OCI-LY3 (cell line): ENCODE measurements around the gene AHRR.

Experiments used
- H2AFZ ChIP-seq: fragments of 200-600, 300-600 bp; shearing (Covaris generic); 2 replicates; pipeline ENCODE4 v1.6.0; 2014; ENCODE audit warnings: antibody characterized with exemption, low read depth, low read length
- H3K27ac ChIP-seq: fragments of 200-600, 300-600 bp; sonication (generic); 2 replicates; pipeline ENCODE4 v1.5.1; 2014; ENCODE audit warnings: mild to moderate bottlenecking, low read length, moderate library complexity, mixed read lengths
- H3K27me3 ChIP-seq: fragments of 200-600, 300-600 bp; sonication (generic); 2 replicates; pipeline ENCODE4 v1.6.1; 2014; ENCODE audit warnings: low read depth, low read length, mixed read lengths
- H3K36me3 ChIP-seq: fragments of 200-600, 300-600 bp; sonication (generic); replicated peaks from 2 replicates; pipeline ENCODE3; 2014; ENCODE audit warnings: low read depth, low read length, mixed read lengths
- H3K4me1 ChIP-seq: fragments of 300-600, 200-600 bp; sonication (generic); 2 replicates; pipeline ENCODE4 v1.6.1; 2014; ENCODE audit warnings: low read length, mixed read lengths
- H3K4me2 ChIP-seq: fragments of 200-600, 300-600 bp; sonication (generic); 2 replicates; pipeline ENCODE4 v1.6.1; 2014; ENCODE audit warnings: low read length, mixed read lengths
- H3K4me3 ChIP-seq: fragments of 300-600, 200-600 bp; sonication (generic); 2 replicates; pipeline ENCODE4 v1.5.1; 2014; ENCODE audit warnings: antibody characterized with exemption, mild to moderate bottlenecking, low read length, moderate library complexity
- H3K79me2 ChIP-seq: fragments of 300-600, 200-600 bp; shearing (Covaris generic); 2 replicates; pipeline ENCODE4 v1.6.1; 2014; ENCODE audit warnings: mild to moderate bottlenecking, low read length, mixed read lengths
- H3K9ac ChIP-seq: fragments of 300-600, 200-600 bp; shearing (Covaris generic); 2 replicates; pipeline ENCODE4 v1.6.0; 2014; ENCODE audit warnings: mild to moderate bottlenecking, low read length, moderate library complexity
- H3K9me3 ChIP-seq: fragments of 200-600, 300-600 bp; shearing (Covaris generic); 2 replicates; pipeline ENCODE4 v1.6.1; 2014; ENCODE audit warnings: low read length, mixed read lengths; ENCODE audit not compliant: insufficient read depth
- H4K20me1 ChIP-seq: fragments of 200-600, 300-600 bp; sonication (generic); 2 replicates; pipeline ENCODE4 v1.6.1; 2016; ENCODE audit warnings: low read length, mixed read lengths; ENCODE audit not compliant: insufficient read depth
- EZH2phosphoT487 ChIP-seq: fragments of 200-600 bp; shearing (Covaris generic); IDR thresholded peaks from 2 replicates; pipeline ENCODE4 v1.6.1; 2018; ENCODE audit warnings: antibody characterized with exemption, mixed run types, low read depth
- TF ChIP-seq, protein P1 (sequence below): fragments of 200-600, 300-600 bp; sonication (generic); IDR thresholded peaks from 2 replicates; pipeline ENCODE4 v1.5.1; 2014; ENCODE audit warnings: antibody characterized with exemption, low read length, low read depth

The AHRR gene

DNA sequence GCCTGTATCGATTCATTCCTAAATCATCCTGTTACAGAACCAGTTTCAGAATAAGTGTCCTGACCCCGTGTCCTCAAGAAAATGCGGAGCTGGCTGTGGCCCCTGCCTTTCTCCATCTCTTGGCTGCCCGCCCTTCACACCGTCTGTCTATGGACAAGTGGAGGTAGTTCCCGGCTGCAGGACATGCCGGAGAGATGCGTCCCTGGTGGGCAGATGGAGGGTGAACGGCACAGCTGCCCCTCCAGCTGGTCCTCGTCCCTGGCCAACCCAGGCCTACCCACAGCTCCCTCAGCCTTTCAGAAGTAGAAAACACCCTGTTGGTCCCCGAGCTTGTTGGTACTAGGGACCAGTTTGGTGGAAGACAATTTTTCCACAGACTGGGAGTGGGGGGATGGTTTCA is 106.7 kb downstream of the AHRR start:
- Histone ChIP-seq H3K9me3 (no peaks in the 10 kb centered on the region), H3K4me1 (peaks cover 28% of the 10 kb centered on the region), H4K20me1 (no peaks in the 10 kb centered on the region), H3K27ac (no peak overlapping the region), H3K36me3 (no peaks in the 10 kb centered on the region), H3K9ac (no peak overlapping the region), H3K4me3 (no peak overlapping the region), H3K4me2 (no peak overlapping the region), H3K79me2 (no peaks in the 10 kb centered on the region), H2AFZ (no peak overlapping the region), H3K27me3 (no peaks in the 10 kb centered on the region)
- TF ChIP-seq, protein P1, sequence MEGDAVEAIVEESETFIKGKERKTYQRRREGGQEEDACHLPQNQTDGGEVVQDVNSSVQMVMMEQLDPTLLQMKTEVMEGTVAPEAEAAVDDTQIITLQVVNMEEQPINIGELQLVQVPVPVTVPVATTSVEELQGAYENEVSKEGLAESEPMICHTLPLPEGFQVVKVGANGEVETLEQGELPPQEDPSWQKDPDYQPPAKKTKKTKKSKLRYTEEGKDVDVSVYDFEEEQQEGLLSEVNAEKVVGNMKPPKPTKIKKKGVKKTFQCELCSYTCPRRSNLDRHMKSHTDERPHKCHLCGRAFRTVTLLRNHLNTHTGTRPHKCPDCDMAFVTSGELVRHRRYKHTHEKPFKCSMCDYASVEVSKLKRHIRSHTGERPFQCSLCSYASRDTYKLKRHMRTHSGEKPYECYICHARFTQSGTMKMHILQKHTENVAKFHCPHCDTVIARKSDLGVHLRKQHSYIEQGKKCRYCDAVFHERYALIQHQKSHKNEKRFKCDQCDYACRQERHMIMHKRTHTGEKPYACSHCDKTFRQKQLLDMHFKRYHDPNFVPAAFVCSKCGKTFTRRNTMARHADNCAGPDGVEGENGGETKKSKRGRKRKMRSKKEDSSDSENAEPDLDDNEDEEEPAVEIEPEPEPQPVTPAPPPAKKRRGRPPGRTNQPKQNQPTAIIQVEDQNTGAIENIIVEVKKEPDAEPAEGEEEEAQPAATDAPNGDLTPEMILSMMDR, result no peak
- TF ChIP-seq EZH2phosphoT487, result no peak

DNA sequence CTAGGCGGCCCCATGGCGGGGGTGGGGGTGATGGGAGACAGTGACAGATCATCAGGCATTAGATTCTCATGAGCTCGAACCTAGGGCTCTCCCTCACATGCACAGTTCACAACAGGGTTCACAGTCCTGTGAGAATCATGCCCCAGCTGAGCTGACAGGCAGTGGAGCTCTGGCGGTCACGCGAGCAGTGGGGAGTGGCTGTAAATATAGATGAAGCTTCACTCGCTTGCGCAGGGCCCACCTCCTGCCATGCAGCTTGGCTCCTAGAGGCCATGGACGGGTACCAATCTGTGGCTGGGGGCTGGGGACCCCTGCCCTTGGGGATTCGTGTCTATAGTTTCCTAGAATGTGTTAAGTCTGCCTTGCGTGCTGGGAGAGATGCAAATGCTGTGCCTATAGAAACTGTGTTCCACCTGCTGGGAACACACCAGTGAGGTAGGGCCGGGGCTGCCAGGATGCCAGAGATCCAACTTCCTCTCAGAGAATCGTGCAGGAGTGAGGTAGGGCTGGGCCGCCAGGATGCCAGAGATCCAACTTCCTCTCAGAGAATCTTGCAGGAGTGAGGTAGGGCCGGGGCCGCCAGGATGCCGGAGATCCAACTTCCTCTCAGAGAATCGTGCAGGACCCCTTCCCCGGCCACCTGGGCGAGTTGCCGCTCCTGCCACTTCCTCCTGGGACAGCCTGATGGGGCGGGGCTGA is 107.4 kb downstream of the AHRR start:
- Histone ChIP-seq H3K4me2 (no peak overlapping the region), H3K4me3 (no peak overlapping the region), H2AFZ (no peak overlapping the region), H3K27ac (no peak overlapping the region), H3K4me1 (peaks cover 21% of the 10 kb centered on the region), H3K79me2 (no peaks in the 10 kb centered on the region), H4K20me1 (no peaks in the 10 kb centered on the region), H3K9ac (no peak overlapping the region), H3K9me3 (no peaks in the 10 kb centered on the region), H3K27me3 (no peaks in the 10 kb centered on the region), H3K36me3 (no peaks in the 10 kb centered on the region)
- TF ChIP-seq, protein P1, result no peak
- no peak for TF ChIP-seq EZH2phosphoT487

DNA sequence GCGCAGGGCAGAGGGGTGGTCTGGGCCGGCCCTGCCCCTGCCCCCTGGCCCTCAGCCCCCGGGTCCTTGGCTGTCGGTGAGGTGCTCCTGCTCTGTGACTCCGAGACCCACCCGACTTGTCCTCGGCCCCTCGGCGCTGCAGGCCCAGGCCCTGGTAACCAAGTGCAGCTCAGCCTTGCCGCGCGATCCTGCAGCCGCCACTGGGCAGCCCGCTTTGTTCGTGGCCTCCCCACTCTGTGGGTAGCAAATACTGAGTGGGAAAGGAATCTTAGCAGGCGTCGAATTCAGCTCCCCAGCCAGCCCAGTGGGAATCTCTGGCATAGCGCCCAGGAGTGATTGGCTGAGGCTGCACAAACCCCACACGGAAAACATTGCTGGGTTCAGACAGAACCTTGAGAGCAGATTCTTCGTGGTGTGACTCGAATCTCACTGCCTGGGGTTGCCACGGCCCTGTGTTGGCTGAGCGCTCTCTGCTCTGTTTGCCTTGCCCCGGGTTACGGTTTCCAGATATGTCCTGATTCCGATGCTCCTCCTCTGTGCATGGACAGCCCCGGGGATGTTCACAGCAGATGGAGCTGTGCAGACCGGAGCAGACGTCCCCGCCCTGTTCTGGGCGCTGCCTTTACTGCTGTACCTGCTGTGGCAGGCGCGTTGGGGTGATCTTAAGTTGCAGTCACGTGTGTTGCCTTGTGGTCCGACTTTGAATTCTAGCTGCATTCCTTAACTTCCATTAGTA is 108.1 kb downstream of the AHRR start:
- H3K27me3 ChIP-seq, result no peaks in the 10 kb centered on the region
- H3K27ac ChIP-seq, result no peak overlapping the region
- H3K4me1 ChIP-seq, result peaks cover 14% of the 10 kb centered on the region
- H4K20me1 ChIP-seq, result no peaks in the 10 kb centered on the region
- H3K4me3 ChIP-seq, result no peak overlapping the region
- TF ChIP-seq EZH2phosphoT487, result no peak
- TF ChIP-seq, protein P1, result no peak
- no peaks in the 10 kb centered on the region for H3K36me3 ChIP-seq
- H3K9me3 ChIP-seq, result no peaks in the 10 kb centered on the region
- H2AFZ ChIP-seq, result no peak overlapping the region
- no peak overlapping the region for H3K4me2 ChIP-seq
- no peak overlapping the region for H3K9ac ChIP-seq
- no peaks in the 10 kb centered on the region for H3K79me2 ChIP-seq

DNA sequence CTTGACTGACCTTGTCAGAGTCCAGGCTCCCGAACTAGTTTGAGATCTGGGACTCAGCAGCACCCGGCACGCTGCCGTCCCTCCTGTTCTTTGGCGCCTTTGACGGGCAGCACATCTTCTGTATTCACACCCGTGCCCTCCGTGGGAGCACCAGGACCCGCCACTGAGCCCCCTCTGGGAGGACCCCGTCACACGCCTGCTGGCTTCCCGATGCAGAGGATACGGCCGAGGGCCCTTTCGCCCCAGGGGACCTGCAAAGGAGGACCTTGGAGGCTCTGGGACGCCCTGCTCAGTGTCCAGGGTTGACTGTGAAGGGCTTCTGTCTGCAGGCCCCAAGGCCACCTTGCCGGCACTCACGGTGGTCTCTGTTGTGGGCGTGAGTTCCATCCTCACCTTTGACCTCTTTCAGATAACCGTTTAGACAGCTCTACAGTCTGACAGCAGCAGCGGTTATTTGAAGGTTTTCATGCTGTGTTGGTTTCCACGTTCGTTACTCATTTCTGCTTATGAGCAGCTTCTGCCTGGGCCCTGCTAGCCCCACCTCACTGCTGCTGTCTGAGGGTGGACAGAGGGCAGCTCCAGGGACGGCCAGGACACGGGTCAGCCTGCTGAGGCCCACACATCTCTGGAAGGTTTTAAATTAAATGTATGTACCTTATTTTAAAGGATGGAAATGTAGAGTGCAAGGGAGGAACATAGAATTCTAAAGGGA is 108.9 kb downstream of the AHRR start:
- no peaks in the 10 kb centered on the region for H3K9me3 ChIP-seq
- H3K4me2 ChIP-seq, result no peak overlapping the region
- no peak for TF ChIP-seq EZH2phosphoT487
- TF ChIP-seq, protein P1, result no peak
- H3K36me3 ChIP-seq, result no peaks in the 10 kb centered on the region
- peak overlapping the region; percentile 46; the same call in 1 of the 2 replicates for H2AFZ ChIP-seq
- H3K4me1 ChIP-seq, result peaks cover 6% of the 10 kb centered on the region
- H4K20me1 ChIP-seq, result no peaks in the 10 kb centered on the region
- H3K9ac ChIP-seq, result no peak overlapping the region
- no peak overlapping the region for H3K4me3 ChIP-seq
- H3K79me2 ChIP-seq, result no peaks in the 10 kb centered on the region
- H3K27ac ChIP-seq, result no peak overlapping the region
- H3K27me3 ChIP-seq, result no peaks in the 10 kb centered on the region
